MCF 10A (cell line): Measurements from ENCODE around the gene BATF. TPM values are rescaled to one million over a fixed set of nuclear protein-coding genes. Genes with fewer than 3 reads are reported as not detected.

Source experiments
- BruUV-seq: library from RNA; stranded (reverse); fragments of 400-500 nt; replicated peaks from 2 replicates; lab custom pipeline; 2021; lab: Mats Ljungman, UMichigan
- CTCF ChIA-PET: fragments of 300-600 bp; sonication (Branson Sonifier 250); formaldehyde crosslinking; extraction: SDS; loops from one replicate; lab custom pipeline; 2021; ENCODE audit warnings: antibody characterized with exemption, inconsistent platforms; lab: Yijun Ruan, JAX
- POLR2A ChIA-PET: fragments of 300-600, 350-650 bp; sonication (Branson Sonifier 250); formaldehyde crosslinking; extraction: SDS; loops from one replicate; lab custom pipeline; 2020; ENCODE audit warnings: antibody characterized with exemption, inconsistent platforms; lab: Yijun Ruan, JAX
- DNase-seq: peaks from one replicate; pipeline ENCODE4 v3.0.0-alpha.2; 2018; ENCODE audit not compliant: unreplicated experiment
- H3K27ac Mint-ChIP-seq: one replicate; pipeline ENCODE4 v1.8.0; 2022; ENCODE audit warnings: mild to moderate bottlenecking, low read depth, mixed read lengths; ENCODE audit not compliant: unreplicated experiment
- H3K27me3 Mint-ChIP-seq: one replicate; pipeline ENCODE4 v1.8.0; 2022; ENCODE audit warnings: mixed read lengths; ENCODE audit not compliant: insufficient read depth, unreplicated experiment
- H3K36me3 Mint-ChIP-seq: one replicate; pipeline ENCODE4 v1.8.0; 2022; ENCODE audit warnings: mild to moderate bottlenecking, moderate library complexity, mixed read lengths; ENCODE audit not compliant: insufficient read depth, unreplicated experiment
- H3K4me1 Mint-ChIP-seq: one replicate; pipeline ENCODE4 v1.8.0; 2022; ENCODE audit warnings: mixed read lengths; ENCODE audit not compliant: insufficient read depth, unreplicated experiment
- H3K4me3 Mint-ChIP-seq: one replicate; pipeline ENCODE4 v1.8.0; 2022; ENCODE audit warnings: mild to moderate bottlenecking, moderate library complexity, mixed read lengths; ENCODE audit not compliant: unreplicated experiment
- H3K9me3 Mint-ChIP-seq: one replicate; pipeline ENCODE4 v1.8.0; 2022; ENCODE audit warnings: mixed read lengths; ENCODE audit not compliant: unreplicated experiment
- CTCF ChIP-seq: fragments of 200-600 bp; IDR thresholded peaks from one replicate; pipeline ENCODE4 v1.8.0; 2022; ENCODE audit warnings: antibody characterized with exemption, mild to moderate bottlenecking; ENCODE audit not compliant: unreplicated experiment
- intact Hi-C: fragments of 100-400 bp; cut with micrococcal nuclease; formaldehyde crosslinking; loops from 2 replicates; pipeline ENCODE4 v1.14.1; 2022
- total RNA-seq: library from RNA; stranded (reverse); gene quantifications from 2 replicates; pipeline ENCODE4 v1.2.3, GENCODE V29; 2022

BATF gene
- total RNA-seq, 1 experiment from 2014 or later: not detected

- H3K27me3 Mint-ChIP-seq: no peaks in the 10 kb centered on the region
- BruUV-seq: no TSS peak
- no peak for TF ChIP-seq CTCF
- POLR2A ChIA-PET: no interaction called here
- H3K36me3 Mint-ChIP-seq: peaks cover 13% of the 10 kb centered on the region
- no peak overlapping the region for H3K4me3 Mint-ChIP-seq
- CTCF ChIA-PET: interaction anchor here (1.0 to 3.5 kb wide), 4 partner anchors 9 to 182 kb away, joined by 3 to 14 read pairs (median 8); no protein-coding TSS in a partner anchor
- intact Hi-C loops: loop anchor here (10.0 kb wide), 2 partner anchors 55 to 355 kb away; partner anchors contain the start of genes JDP2 and NEK9
- H3K27ac Mint-ChIP-seq: no peak overlapping the region
- no peaks in the 10 kb centered on the region for H3K9me3 Mint-ChIP-seq
- H3K4me1 Mint-ChIP-seq: no peaks in the 10 kb centered on the region
- no peak for DNase-seq
Measured at GRCh38 chr14:75479770-75480600, 42.3 kb upstream of the BATF start.

- no peak overlapping the region for H3K4me3 Mint-ChIP-seq
- CTCF ChIA-PET: no interaction called here
- TF ChIP-seq CTCF: no peak
- no TSS peak for BruUV-seq
- POLR2A ChIA-PET: no interaction called here
- H3K4me1 Mint-ChIP-seq: peaks cover 15% of the 10 kb centered on the region
- no peaks in the 10 kb centered on the region for H3K9me3 Mint-ChIP-seq
- intact Hi-C loops: loop anchor here (10.0 kb wide), 2 partner anchors 58 to 358 kb away; partner anchors contain the start of genes JDP2 and NEK9
- no peaks in the 10 kb centered on the region for H3K36me3 Mint-ChIP-seq
- DNase-seq: no peak
- H3K27me3 Mint-ChIP-seq: no peaks in the 10 kb centered on the region
- no peak overlapping the region for H3K27ac Mint-ChIP-seq
Measured at GRCh38 chr14:75482366-75482765, 39.9 kb upstream of the BATF start.

GRCh38 chr14:75484711-75485429, 37.4 kb upstream of the BATF start:
- Mint-ChIP-seq H3K4me1 (peaks cover 23% of the 10 kb centered on the region), H3K27me3 (no peaks in the 10 kb centered on the region), H3K36me3 (no peaks in the 10 kb centered on the region), H3K27ac (no peak overlapping the region), H3K4me3 (no peak overlapping the region), H3K9me3 (no peaks in the 10 kb centered on the region)
- CTCF ChIA-PET: interaction anchor here (0.7 to 7.8 kb wide), 4 partner anchors 29 to 280 kb away, joined by 3 to 92 read pairs (median 4); no protein-coding TSS in a partner anchor
- TF ChIP-seq CTCF: no peak
- POLR2A ChIA-PET: interaction anchor here (0.5 to 1.2 kb wide), 3 partner anchors 34 to 174 kb away, joined by 3 read pairs; no protein-coding TSS in a partner anchor
- BruUV-seq: no TSS peak
- intact Hi-C loops: loop anchor here (10.0 kb wide), 2 partner anchors 60 to 360 kb away; partner anchors contain the start of genes JDP2 and NEK9
- no peak for DNase-seq
